Measurements from ENCODE around the gene NMNAT3.

The NMNAT3 gene

GRCh38 chr3:139675327-139675726, 2.4 kb downstream of the NMNAT3 start:
- no peak for DNase-seq (ENCODE audit: low spot score)

- DNase-seq (ENCODE audit: low spot score): peak; percentile 21
These were observed 3.1 kb downstream of the NMNAT3 start for GRCh38 chr3:139674571-139675260.

- DNase-seq (ENCODE audit: low spot score): no peak
These were observed 4.9 kb downstream of the NMNAT3 start for GRCh38 chr3:139672884-139673283.

- no peak for DNase-seq (ENCODE audit: low spot score)
These were observed 5.7 kb downstream of the NMNAT3 start for GRCh38 chr3:139671863-139672646.

- no peak for DNase-seq (ENCODE audit: low spot score)
These were observed 6.7 kb downstream of the NMNAT3 start for GRCh38 chr3:139671107-139671506.

- DNase-seq (ENCODE audit: low spot score): no peak
These were observed 7.6 kb downstream of the NMNAT3 start for GRCh38 chr3:139670196-139670595.

GRCh38 chr3:139668332-139668731, 9.4 kb downstream of the NMNAT3 start:
- DNase-seq (ENCODE audit: low spot score): no peak

- no peak for DNase-seq (ENCODE audit: low spot score)
These were observed 12.8 kb downstream of the NMNAT3 start for GRCh38 chr3:139664958-139665357.

GRCh38 chr3:139660269-139660668, 17.5 kb downstream of the NMNAT3 start:
- DNase-seq (ENCODE audit: low spot score): no peak

GRCh38 chr3:139659511-139659910, 18.3 kb downstream of the NMNAT3 start:
- no peak for DNase-seq (ENCODE audit: low spot score)

- no peak for DNase-seq (ENCODE audit: low spot score)
These were observed 19.8 kb downstream of the NMNAT3 start for GRCh38 chr3:139657936-139658335.

GRCh38 chr3:139657434-139657833, 20.3 kb downstream of the NMNAT3 start:
- DNase-seq (ENCODE audit: low spot score): no peak

- no peak for DNase-seq (ENCODE audit: low spot score)
These were observed 21.7 kb downstream of the NMNAT3 start for GRCh38 chr3:139655909-139656595.

- DNase-seq (ENCODE audit: low spot score): peak; percentile 98
These were observed 23.0 kb downstream of the NMNAT3 start for GRCh38 chr3:139654637-139655365.

- peak; percentile 72 for DNase-seq (ENCODE audit: low spot score)
These were observed 24.2 kb downstream of the NMNAT3 start for GRCh38 chr3:139653582-139653981.

GRCh38 chr3:139652561-139652960, 25.2 kb downstream of the NMNAT3 start:
- no peak for DNase-seq (ENCODE audit: low spot score)

- no peak for DNase-seq (ENCODE audit: low spot score)
These were observed 29.8 kb downstream of the NMNAT3 start for GRCh38 chr3:139647866-139648435.

- DNase-seq (ENCODE audit: low spot score): no peak
These were observed 31.3 kb downstream of the NMNAT3 start for GRCh38 chr3:139646512-139646911.

- DNase-seq (ENCODE audit: low spot score): no peak
These were observed 34.8 kb downstream of the NMNAT3 start for GRCh38 chr3:139642996-139643395.

GRCh38 chr3:139640456-139640855, 37.3 kb downstream of the NMNAT3 start:
- no peak for DNase-seq (ENCODE audit: low spot score)

- DNase-seq (ENCODE audit: low spot score): no peak
These were observed 38.1 kb downstream of the NMNAT3 start for GRCh38 chr3:139639662-139640061.

GRCh38 chr3:139638518-139638917, 39.3 kb downstream of the NMNAT3 start:
- no peak for DNase-seq (ENCODE audit: low spot score)

All from SW480 (cell line).